Measurements from ENCODE around the gene DNAJB9.
A peak's percentile ranks its signal among the peaks of the same experiment; 100 is the strongest.

The DNAJB9 gene

DNA sequence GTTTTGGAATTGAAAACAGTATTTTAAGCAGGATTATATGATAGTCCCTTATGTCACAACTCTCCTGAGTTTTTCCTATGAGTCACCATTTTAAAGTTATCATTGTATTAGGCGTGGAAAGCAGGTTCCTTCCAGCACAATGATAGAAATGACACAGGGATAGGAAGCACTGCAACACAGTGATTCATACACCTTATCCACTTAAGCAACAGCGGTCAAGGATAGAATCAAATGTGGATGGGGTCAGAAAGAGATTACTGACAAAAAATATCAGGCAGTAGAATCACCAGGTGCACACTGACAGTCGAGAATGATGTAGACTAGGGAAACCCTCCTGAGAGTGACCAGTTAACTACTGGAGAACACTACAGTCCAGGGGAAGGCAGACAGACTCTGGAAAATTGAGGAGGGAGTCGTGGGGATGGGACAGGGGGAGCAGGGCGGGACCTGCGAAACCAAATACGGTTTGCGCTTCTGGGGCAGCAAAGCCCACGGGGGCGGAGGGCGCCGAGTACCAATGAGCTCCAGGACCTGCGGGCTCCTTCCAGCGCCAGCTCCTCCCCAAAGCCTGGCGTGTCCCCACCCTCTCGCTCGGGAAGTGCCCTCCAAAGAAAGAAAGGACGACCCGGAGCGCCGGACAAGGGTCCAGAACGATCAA is 44.2 kb upstream of the DNAJB9 start (continued):
- TF ChIP-seq, protein P1, sequence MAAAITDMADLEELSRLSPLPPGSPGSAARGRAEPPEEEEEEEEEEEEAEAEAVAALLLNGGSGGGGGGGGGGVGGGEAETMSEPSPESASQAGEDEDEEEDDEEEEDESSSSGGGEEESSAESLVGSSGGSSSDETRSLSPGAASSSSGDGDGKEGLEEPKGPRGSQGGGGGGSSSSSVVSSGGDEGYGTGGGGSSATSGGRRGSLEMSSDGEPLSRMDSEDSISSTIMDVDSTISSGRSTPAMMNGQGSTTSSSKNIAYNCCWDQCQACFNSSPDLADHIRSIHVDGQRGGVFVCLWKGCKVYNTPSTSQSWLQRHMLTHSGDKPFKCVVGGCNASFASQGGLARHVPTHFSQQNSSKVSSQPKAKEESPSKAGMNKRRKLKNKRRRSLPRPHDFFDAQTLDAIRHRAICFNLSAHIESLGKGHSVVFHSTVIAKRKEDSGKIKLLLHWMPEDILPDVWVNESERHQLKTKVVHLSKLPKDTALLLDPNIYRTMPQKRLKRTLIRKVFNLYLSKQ (tag by site-specific recombination; IDR thresholded peaks at IDR 0.05; ENCODE audit: borderline replicate concordance), result no peak
- TF ChIP-seq IKZF3 (tag by site-specific recombination; IDR thresholded peaks at IDR 0.05), result no peak; the same call in 1 of the 2 replicates
- TF ChIP-seq FEZF1 (tag by site-specific recombination; IDR thresholded peaks at IDR 0.05), result no peak
- TF ChIP-seq ZNF335 (tag by site-specific recombination; conservative IDR thresholded peaks at IDR 0.05), result peak; percentile 59; the same call in 1 of the 2 replicates
- TF ChIP-seq ZNF24 (tag by site-specific recombination; IDR thresholded peaks at IDR 0.05), result 0 out of 2 replicates have a peak, but pooled peaks have one; percentile 16
- peak; percentile 47 for TF ChIP-seq OSR2 (tag by site-specific recombination; IDR thresholded peaks at IDR 0.05)
- no peak for TF ChIP-seq ZBTB20 (tag by site-specific recombination; IDR thresholded peaks at IDR 0.05)
- TF ChIP-seq ZNF670 (tag by site-specific recombination; IDR thresholded peaks at IDR 0.05; ENCODE audit: low read depth), result no peak
- TF ChIP-seq OVOL3 (tag by site-specific recombination; IDR thresholded peaks at IDR 0.05), result 0 out of 2 replicates have a peak, but pooled peaks have one; percentile 46
- 0 out of 2 replicates have a peak, but pooled peaks have one; percentile 40 for TF ChIP-seq ZNF394 (tag by site-specific recombination; IDR thresholded peaks at IDR 0.05; ENCODE audit: borderline replicate concordance)
- TF ChIP-seq ZXDB (tag by site-specific recombination; IDR thresholded peaks at IDR 0.05), result peak; percentile 30

DNA sequence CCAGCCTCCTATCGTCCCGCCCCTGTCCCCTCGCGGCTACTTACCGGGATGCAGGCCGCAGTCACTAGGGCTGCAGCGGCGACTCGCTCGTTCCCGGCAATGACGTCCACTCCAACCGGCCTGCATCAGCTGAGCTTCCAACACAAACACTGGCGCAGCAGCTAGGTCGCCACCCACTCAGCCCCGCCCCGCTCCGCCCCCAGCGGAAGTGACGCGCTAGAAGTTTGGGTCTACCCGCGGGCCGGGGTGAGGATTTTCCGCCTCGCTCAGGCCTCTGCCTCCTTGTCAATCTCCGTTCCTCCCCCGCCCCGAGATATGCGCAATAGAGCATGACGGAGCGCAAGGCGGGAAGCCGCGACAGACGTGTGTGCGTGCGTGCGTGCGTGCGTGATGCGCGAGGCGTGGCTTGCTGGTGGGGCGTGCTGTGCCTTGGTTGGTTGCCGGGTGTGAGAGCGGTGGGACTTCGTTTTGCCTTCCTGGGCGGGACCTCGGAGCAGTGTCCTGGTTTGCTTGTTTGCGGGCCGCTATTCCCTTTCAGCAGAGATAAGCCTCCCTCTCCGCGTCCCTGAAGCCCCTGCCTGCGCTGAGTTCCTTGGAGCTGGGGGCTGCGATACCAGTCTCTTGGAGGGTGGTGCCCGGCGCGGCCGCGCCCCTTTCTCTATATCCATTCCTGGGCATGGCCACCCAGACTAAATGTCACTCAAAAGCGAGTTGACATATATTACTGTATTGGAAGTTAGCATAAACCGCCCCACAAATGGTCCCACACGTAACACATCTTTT is 43.5 kb upstream of the DNAJB9 start, which contains the start of gene PNPLA8:
PNPLA8 (minus strand) TSS at position 151 of the 783 bp plus-strand sequence. CDS start 10,644 bp downstream, outside the sequence.
- ChIA-PET CTCF (interaction anchor here (0.6 to 1.2 kb wide), 4 partner anchors 11 to 45 kb away, joined by 3 to 6 read pairs (median 4); partner anchors contain the start of genes DNAJB9 and THAP5), POLR2A (interaction anchor here (0.6 to 2.9 kb wide), 10 partner anchors 18 to 782 kb away, joined by 3 to 42 read pairs (median 4); partner anchors contain the start of genes CBLL1, DNAJB9, NRCAM and THAP5)
- Histone ChIP-seq H3K4me1 (ENCODE audit: control insufficient read depth, insufficient read depth, low read length) (peaks cover 2% of the 10 kb centered on the region; the same call in 1 of the 2 replicates), H3K36me3 (ENCODE audit: control insufficient read depth in 2 of 2, insufficient read depth in 1 of 2, low read length in 2 of 2) (no peaks in the 10 kb centered on the region), H3K27ac (ENCODE audit: extremely low read depth, low read depth, low read length) (peak within 1 kb of the TSS; percentile 62), H3K9me3 (ENCODE audit: control insufficient read depth, insufficient read depth, low read depth, low read length) (no peaks in the 10 kb centered on the region), H3K4me3 (ENCODE audit: low read depth, low read length) (peak within 1 kb of the TSS; percentile 96)
- TF ChIP-seq, protein P2, sequence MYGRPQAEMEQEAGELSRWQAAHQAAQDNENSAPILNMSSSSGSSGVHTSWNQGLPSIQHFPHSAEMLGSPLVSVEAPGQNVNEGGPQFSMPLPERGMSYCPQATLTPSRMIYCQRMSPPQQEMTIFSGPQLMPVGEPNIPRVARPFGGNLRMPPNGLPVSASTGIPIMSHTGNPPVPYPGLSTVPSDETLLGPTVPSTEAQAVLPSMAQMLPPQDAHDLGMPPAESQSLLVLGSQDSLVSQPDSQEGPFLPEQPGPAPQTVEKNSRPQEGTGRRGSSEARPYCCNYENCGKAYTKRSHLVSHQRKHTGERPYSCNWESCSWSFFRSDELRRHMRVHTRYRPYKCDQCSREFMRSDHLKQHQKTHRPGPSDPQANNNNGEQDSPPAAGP (tag by site-specific recombination; IDR thresholded peaks at IDR 0.05), result peak; percentile 18; the same call in 1 of the 2 replicates
- TF ChIP-seq, protein P3, sequence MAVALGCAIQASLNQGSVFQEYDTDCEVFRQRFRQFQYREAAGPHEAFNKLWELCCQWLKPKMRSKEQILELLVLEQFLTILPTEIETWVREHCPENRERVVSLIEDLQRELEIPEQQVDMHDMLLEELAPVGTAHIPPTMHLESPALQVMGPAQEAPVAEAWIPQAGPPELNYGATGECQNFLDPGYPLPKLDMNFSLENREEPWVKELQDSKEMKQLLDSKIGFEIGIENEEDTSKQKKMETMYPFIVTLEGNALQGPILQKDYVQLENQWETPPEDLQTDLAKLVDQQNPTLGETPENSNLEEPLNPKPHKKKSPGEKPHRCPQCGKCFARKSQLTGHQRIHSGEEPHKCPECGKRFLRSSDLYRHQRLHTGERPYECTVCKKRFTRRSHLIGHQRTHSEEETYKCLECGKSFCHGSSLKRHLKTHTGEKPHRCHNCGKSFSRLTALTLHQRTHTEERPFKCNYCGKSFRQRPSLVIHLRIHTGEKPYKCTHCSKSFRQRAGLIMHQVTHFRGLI (tag by site-specific recombination; IDR thresholded peaks at IDR 0.05), result peak; percentile 61; the same call in 1 of the 2 replicates
- TF ChIP-seq ZXDB (tag by site-specific recombination; IDR thresholded peaks at IDR 0.05) (peak; percentile 60), ZFP37 (tag by site-specific recombination; IDR thresholded peaks at IDR 0.05) (no peak; the same call in 1 of the 2 replicates), KLF16 (tag by site-specific recombination; IDR thresholded peaks at IDR 0.05) (peak; percentile 91), BCL11B (tag by site-specific recombination; IDR thresholded peaks at IDR 0.05; ENCODE audit: low read depth) (peak; percentile 71; the same call in 1 of the 2 replicates), KLF9 (tag by site-specific recombination; IDR thresholded peaks at IDR 0.05; ENCODE audit: low read depth) (peak; percentile 93), ZNF341 (tag by site-specific recombination; IDR thresholded peaks at IDR 0.05; ENCODE audit: low read depth) (peak; percentile 85), IKZF3 (tag by site-specific recombination; IDR thresholded peaks at IDR 0.05) (peak; percentile 88)
- TF ChIP-seq, protein P4, sequence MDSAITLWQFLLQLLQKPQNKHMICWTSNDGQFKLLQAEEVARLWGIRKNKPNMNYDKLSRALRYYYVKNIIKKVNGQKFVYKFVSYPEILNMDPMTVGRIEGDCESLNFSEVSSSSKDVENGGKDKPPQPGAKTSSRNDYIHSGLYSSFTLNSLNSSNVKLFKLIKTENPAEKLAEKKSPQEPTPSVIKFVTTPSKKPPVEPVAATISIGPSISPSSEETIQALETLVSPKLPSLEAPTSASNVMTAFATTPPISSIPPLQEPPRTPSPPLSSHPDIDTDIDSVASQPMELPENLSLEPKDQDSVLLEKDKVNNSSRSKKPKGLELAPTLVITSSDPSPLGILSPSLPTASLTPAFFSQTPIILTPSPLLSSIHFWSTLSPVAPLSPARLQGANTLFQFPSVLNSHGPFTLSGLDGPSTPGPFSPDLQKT (IDR thresholded peaks at IDR 0.05; ENCODE audit: borderline replicate concordance, low read depth, low read length), result no peak
- TF ChIP-seq, protein P5, sequence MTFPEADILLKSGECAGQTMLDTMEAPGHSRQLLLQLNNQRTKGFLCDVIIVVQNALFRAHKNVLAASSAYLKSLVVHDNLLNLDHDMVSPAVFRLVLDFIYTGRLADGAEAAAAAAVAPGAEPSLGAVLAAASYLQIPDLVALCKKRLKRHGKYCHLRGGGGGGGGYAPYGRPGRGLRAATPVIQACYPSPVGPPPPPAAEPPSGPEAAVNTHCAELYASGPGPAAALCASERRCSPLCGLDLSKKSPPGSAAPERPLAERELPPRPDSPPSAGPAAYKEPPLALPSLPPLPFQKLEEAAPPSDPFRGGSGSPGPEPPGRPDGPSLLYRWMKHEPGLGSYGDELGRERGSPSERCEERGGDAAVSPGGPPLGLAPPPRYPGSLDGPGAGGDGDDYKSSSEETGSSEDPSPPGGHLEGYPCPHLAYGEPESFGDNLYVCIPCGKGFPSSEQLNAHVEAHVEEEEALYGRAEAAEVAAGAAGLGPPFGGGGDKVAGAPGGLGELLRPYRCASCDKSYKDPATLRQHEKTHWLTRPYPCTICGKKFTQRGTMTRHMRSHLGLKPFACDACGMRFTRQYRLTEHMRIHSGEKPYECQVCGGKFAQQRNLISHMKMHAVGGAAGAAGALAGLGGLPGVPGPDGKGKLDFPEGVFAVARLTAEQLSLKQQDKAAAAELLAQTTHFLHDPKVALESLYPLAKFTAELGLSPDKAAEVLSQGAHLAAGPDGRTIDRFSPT (tag by site-specific recombination; IDR thresholded peaks at IDR 0.05), result 0 out of 2 replicates have a peak, but pooled peaks have one; percentile 12
- TF ChIP-seq, protein P6, sequence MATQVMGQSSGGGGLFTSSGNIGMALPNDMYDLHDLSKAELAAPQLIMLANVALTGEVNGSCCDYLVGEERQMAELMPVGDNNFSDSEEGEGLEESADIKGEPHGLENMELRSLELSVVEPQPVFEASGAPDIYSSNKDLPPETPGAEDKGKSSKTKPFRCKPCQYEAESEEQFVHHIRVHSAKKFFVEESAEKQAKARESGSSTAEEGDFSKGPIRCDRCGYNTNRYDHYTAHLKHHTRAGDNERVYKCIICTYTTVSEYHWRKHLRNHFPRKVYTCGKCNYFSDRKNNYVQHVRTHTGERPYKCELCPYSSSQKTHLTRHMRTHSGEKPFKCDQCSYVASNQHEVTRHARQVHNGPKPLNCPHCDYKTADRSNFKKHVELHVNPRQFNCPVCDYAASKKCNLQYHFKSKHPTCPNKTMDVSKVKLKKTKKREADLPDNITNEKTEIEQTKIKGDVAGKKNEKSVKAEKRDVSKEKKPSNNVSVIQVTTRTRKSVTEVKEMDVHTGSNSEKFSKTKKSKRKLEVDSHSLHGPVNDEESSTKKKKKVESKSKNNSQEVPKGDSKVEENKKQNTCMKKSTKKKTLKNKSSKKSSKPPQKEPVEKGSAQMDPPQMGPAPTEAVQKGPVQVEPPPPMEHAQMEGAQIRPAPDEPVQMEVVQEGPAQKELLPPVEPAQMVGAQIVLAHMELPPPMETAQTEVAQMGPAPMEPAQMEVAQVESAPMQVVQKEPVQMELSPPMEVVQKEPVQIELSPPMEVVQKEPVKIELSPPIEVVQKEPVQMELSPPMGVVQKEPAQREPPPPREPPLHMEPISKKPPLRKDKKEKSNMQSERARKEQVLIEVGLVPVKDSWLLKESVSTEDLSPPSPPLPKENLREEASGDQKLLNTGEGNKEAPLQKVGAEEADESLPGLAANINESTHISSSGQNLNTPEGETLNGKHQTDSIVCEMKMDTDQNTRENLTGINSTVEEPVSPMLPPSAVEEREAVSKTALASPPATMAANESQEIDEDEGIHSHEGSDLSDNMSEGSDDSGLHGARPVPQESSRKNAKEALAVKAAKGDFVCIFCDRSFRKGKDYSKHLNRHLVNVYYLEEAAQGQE (tag by site-specific recombination; IDR thresholded peaks at IDR 0.05), result 0 out of 2 replicates have a peak, but pooled peaks have one; percentile 47
